Naive B cell (primary cell): Measurements from ENCODE around the gene MYL3. TPM values are rescaled to one million over a fixed set of nuclear protein-coding genes. Genes with fewer than 3 reads are reported as not detected.
"Not testable (repeated sequence)": the region's sequence is repeated elsewhere in the genome, so short reads cannot be mapped to it uniquely, and the experiment has no call there.

Source experiments
- ATAC-seq, 2 donors: fragments of 150-1000 bp; cut with Tn5 transposase; 2 replicates each; pipeline ENCODE4 v1.10.0; 2021; ENCODE audit warnings: low read depth in 2 of 2, mild to moderate bottlenecking in 2 of 2, moderate library complexity in 2 of 2
- DNase-seq: peaks from one replicate; pipeline ENCODE4 v3.0.0; 2022
- H3K27ac Mint-ChIP-seq, 6 donors: one replicate each; pipeline ENCODE4 v1.8.0; 2020 to 2022; ENCODE audit warnings: mild to moderate bottlenecking in 6 of 6, mixed read lengths in 6 of 6, moderate library complexity in 5 of 6, inconsistent platforms in 2 of 6
- H3K27me3 Mint-ChIP-seq, 3 donors: one replicate each; pipeline ENCODE4 v1.8.0; 2021 to 2022; ENCODE audit warnings: mixed read lengths in 3 of 3, mild to moderate bottlenecking in 1 of 3
- H3K36me3 Mint-ChIP-seq, 2 donors: one replicate each; pipeline ENCODE4 v1.8.0; 2020 to 2022; ENCODE audit warnings: mixed read lengths in 2 of 2, inconsistent platforms in 1 of 2, mild to moderate bottlenecking in 1 of 2
- H3K4me1 Mint-ChIP-seq, 3 donors: one replicate each; pipeline ENCODE4 v1.8.0; 2020 to 2022; ENCODE audit warnings: mixed read lengths in 3 of 3, inconsistent platforms in 1 of 3, mild to moderate bottlenecking in 1 of 3, moderate library complexity in 1 of 3
- H3K4me3 Mint-ChIP-seq, 8 donors: one replicate each; pipeline ENCODE4 v1.8.0; 2020 to 2022; ENCODE audit warnings: mild to moderate bottlenecking in 8 of 8, mixed read lengths in 8 of 8, moderate library complexity in 8 of 8, inconsistent platforms in 2 of 8
- H3K9me3 Mint-ChIP-seq, 7 donors: one replicate each; pipeline ENCODE4 v1.8.0; 2020 to 2022; ENCODE audit warnings: mixed read lengths in 7 of 7, mild to moderate bottlenecking in 5 of 7, inconsistent platforms in 2 of 7, moderate library complexity in 1 of 7
- polyA plus RNA-seq, 6 donors: library from polyadenylated mRNA; unstranded; fragments of 300-500 nt; fragmentation: Illumina TruSeq; gene quantifications; one replicate each; pipeline ENCODE4 v1.2.3, GENCODE V29; 2021; ENCODE audit warnings: low read depth in 6 of 6

MYL3 gene
- polyA plus RNA-seq, 6 donors from 2014 or later, result not detected

GRCh38 chr3:46824211-46824970, 38.9 kb downstream of the MYL3 start:
- Mint-ChIP-seq H3K27ac (no peak overlapping the region), H3K4me3 (no peak overlapping the region), H3K36me3 (peaks cover 18% of the 10 kb centered on the region in 2 donors), H3K4me1 (no peaks in the 10 kb centered on the region), H3K9me3 (peaks cover 9 to 36% (median 20%) of the 10 kb centered on the region in 7 donors), H3K27me3 (peaks cover 0 to 7% (median 0%) of the 10 kb centered on the region in 3 donors)
- ATAC-seq (no peak), DNase-seq (no peak)

- not testable (repeated sequence) for ATAC-seq, H3K27me3 Mint-ChIP-seq, H3K4me1 Mint-ChIP-seq, H3K4me3 Mint-ChIP-seq, H3K27ac Mint-ChIP-seq, DNase-seq
- Mint-ChIP-seq H3K9me3 (peaks cover 9 to 36% (median 20%) of the 10 kb centered on the region in 7 donors), H3K36me3 (peaks cover 18% of the 10 kb centered on the region in 2 donors)
Observed at GRCh38 chr3:46823314-46823713, 39.9 kb downstream of the MYL3 start.

- Mint-ChIP-seq H3K27me3 (peaks cover 0 to 7% (median 0%) of the 10 kb centered on the region in 3 donors), H3K4me1 (peaks cover 0 to 6% (median 0%) of the 10 kb centered on the region in 3 donors), H3K36me3 (peaks cover 18% of the 10 kb centered on the region in 2 donors), H3K9me3 (peaks cover 9 to 36% (median 20%) of the 10 kb centered on the region in 7 donors), H3K4me3 (no peak overlapping the region), H3K27ac (no peak overlapping the region)
- DNase-seq (no peak), ATAC-seq (no peak)
Observed at GRCh38 chr3:46821553-46821952, 41.7 kb downstream of the MYL3 start.

GRCh38 chr3:46820852-46821251, 42.4 kb downstream of the MYL3 start:
- H3K27me3 Mint-ChIP-seq, result peaks cover 0 to 7% (median 0%) of the 10 kb centered on the region in 3 donors

GRCh38 chr3:46812237-46812791, 50.9 kb downstream of the MYL3 start:
- Mint-ChIP-seq H3K27ac (peak overlapping the region in 1 of 6 donors; percentile 34), H3K9me3 (no peaks in the 10 kb centered on the region)
- peak; percentile 82 to 85 for ATAC-seq

More at GRCh38 chr3:46820852-46821251, 42.4 kb downstream of the MYL3 start:
- Mint-ChIP-seq H3K9me3 (peaks cover 9 to 36% (median 20%) of the 10 kb centered on the region in 7 donors), H3K4me3 (no peak overlapping the region), H3K36me3 (peaks cover 18% of the 10 kb centered on the region in 2 donors), H3K27ac (no peak overlapping the region), H3K4me1 (peaks cover 0 to 6% (median 0%) of the 10 kb centered on the region in 3 donors)
- no peak for ATAC-seq
- DNase-seq, result no peak

GRCh38 chr3:46811615-46812236, 51.5 kb downstream of the MYL3 start:
- Mint-ChIP-seq H3K36me3 (no peaks in the 10 kb centered on the region), H3K4me3 (peak overlapping the region in 7 of 8 donors; percentile 12 to 93 (median 57)), H3K27ac (peak overlapping the region in 2 of 6 donors; percentile 44 to 72), H3K4me1 (peaks cover 6 to 13% (median 11%) of the 10 kb centered on the region in 3 donors), H3K9me3 (no peaks in the 10 kb centered on the region), H3K27me3 (peaks cover 10 to 56% (median 23%) of the 10 kb centered on the region in 3 donors)
- DNase-seq, result no peak
- peak in 1 of 2 donors; percentile 7 for ATAC-seq

More at GRCh38 chr3:46812237-46812791, 50.9 kb downstream of the MYL3 start:
- Mint-ChIP-seq H3K36me3 (no peaks in the 10 kb centered on the region), H3K4me1 (peaks cover 6 to 13% (median 11%) of the 10 kb centered on the region in 3 donors), H3K27me3 (peaks cover 10 to 51% (median 20%) of the 10 kb centered on the region in 3 donors), H3K4me3 (peak overlapping the region; percentile 25 to 93 (median 84))
- peak; percentile 39 for DNase-seq

GRCh38 chr3:46808766-46809165, 54.5 kb downstream of the MYL3 start:
- ATAC-seq, DNase-seq, H3K36me3 Mint-ChIP-seq, H3K9me3 Mint-ChIP-seq, H3K4me3 Mint-ChIP-seq, H3K27ac Mint-ChIP-seq: not testable (repeated sequence)
- peaks cover 6 to 13% (median 11%) of the 10 kb centered on the region in 3 donors for H3K4me1 Mint-ChIP-seq
- peaks cover 4 to 42% (median 16%) of the 10 kb centered on the region in 3 donors for H3K27me3 Mint-ChIP-seq

Other genes starting within 250 kb of the MYL3 start
- not detected for gene ALS2CL, start 169.8 kb downstream of the MYL3 start, polyA plus RNA-seq
- gene TMIE, start 162.1 kb downstream of the MYL3 start, polyA plus RNA-seq, result not detected
- not detected for gene PRSS50, start 145.6 kb downstream of the MYL3 start, polyA plus RNA-seq
- not detected for gene PTH1R, start 14.3 kb upstream of the MYL3 start, polyA plus RNA-seq
- 100 to 1,000 TPM; 119 to 157 (median 123) TPM for gene CCDC12, start 113.3 kb upstream of the MYL3 start, polyA plus RNA-seq
- 1 to 10 TPM in 4 of 6 donors, under 1 TPM in 1, not detected in 1; 0.34 to 2.2 (median 1.5) TPM for gene NBEAL2, start 116.2 kb upstream of the MYL3 start, polyA plus RNA-seq